ENCODE measurements around the gene PTER.

Gene PTER

DNA sequence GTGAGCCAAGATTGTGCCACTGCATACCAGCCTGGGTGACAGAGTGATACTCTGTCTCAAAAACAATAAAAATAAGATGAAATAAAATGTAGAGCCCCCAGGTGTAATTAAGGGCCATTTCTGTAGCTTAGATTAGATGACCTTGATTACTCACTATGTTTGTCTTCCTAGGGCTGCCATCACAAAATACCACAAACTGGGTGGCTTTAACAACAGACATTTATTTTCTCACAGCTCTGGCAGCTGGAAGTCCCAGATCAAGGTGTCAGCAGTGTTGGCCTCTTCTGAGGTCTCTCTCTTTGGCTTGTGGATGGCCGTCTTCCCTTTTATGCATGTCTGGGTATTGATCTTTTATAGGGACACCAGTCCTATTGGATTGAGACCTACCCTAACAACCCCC, 6.1 kb downstream of the PTER start:
- H3K36me3 Mint-ChIP-seq (ENCODE audit: low read depth), result peaks cover 55% of the 10 kb centered on the region
- no peak overlapping the region for H3K4me3 Mint-ChIP-seq
- no peak overlapping the region for H3K27ac Mint-ChIP-seq
- H3K9me3 Mint-ChIP-seq, result no peaks in the 10 kb centered on the region
- no peaks in the 10 kb centered on the region for H3K27me3 Mint-ChIP-seq
- ATAC-seq (no peak), DNase-seq (no peak)
- peaks cover 39% of the 10 kb centered on the region for H3K4me1 Mint-ChIP-seq

DNA sequence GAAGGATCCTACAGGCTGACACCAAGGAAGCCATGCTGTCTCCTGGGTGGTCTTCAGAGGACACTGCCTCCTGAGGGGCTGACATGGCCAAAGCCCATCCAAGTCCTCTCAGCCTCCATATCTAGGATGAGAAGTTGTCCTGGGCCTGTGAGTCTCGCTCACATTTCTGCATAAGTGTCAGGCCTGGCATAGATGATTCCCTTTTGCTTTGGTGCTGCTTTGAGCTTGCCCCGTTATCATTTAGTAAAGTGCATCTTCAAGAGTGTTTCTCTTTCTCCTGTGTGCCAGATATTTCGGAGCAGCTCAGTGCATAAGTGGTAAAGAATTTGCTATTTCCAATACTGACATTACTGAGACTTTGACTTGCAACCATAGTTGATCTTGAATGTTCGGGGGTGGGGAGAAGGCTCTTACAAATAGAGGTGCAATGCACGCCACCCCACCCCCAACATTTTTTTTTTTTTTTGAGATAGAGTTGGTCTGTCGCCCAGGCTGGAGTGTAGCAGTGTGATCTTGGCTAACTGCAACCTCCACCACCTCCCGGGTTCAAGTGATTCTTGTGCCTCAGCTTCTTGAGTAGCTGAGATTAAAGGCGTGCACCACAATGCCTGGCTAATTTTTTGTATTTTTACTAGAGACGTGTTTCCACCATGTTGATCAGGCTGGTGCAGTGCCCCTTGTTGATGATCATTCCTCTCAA, 9.1 kb downstream of the PTER start:
- peaks cover 15% of the 10 kb centered on the region for H3K4me1 Mint-ChIP-seq
- no peak overlapping the region for H3K27ac Mint-ChIP-seq
- peaks cover 49% of the 10 kb centered on the region for H3K36me3 Mint-ChIP-seq (ENCODE audit: low read depth)
- ATAC-seq (no peak), DNase-seq (no peak)
- no peaks in the 10 kb centered on the region for H3K27me3 Mint-ChIP-seq
- no peak overlapping the region for H3K4me3 Mint-ChIP-seq
- H3K9me3 Mint-ChIP-seq, result no peaks in the 10 kb centered on the region

DNA sequence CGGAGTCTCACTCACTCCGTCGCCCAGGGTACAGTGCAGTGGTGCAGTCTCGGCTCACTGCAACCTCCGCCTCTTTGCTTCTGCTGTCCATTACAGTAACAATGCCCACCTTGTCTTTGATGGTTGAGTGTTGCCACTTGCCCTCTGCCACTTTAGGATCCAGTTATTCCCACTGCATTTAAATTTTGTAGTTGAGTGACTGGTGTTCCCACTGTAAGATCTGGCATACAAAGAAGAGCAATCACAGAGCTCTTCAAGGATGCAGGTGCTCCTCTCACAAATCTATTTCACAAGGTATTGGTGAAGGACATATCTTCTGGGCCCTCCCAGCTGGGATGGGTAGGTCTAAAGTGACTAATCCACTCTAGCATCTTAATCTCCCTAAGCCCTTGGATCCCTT, 12.6 kb downstream of the PTER start:
- no peaks in the 10 kb centered on the region for H3K9me3 Mint-ChIP-seq
- no peak overlapping the region for H3K27ac Mint-ChIP-seq
- ATAC-seq, result no peak
- H3K4me3 Mint-ChIP-seq, result no peak overlapping the region
- H3K4me1 Mint-ChIP-seq, result no peaks in the 10 kb centered on the region
- H3K27me3 Mint-ChIP-seq, result no peaks in the 10 kb centered on the region
- peaks cover 34% of the 10 kb centered on the region for H3K36me3 Mint-ChIP-seq (ENCODE audit: low read depth)
- no peak for DNase-seq

DNA sequence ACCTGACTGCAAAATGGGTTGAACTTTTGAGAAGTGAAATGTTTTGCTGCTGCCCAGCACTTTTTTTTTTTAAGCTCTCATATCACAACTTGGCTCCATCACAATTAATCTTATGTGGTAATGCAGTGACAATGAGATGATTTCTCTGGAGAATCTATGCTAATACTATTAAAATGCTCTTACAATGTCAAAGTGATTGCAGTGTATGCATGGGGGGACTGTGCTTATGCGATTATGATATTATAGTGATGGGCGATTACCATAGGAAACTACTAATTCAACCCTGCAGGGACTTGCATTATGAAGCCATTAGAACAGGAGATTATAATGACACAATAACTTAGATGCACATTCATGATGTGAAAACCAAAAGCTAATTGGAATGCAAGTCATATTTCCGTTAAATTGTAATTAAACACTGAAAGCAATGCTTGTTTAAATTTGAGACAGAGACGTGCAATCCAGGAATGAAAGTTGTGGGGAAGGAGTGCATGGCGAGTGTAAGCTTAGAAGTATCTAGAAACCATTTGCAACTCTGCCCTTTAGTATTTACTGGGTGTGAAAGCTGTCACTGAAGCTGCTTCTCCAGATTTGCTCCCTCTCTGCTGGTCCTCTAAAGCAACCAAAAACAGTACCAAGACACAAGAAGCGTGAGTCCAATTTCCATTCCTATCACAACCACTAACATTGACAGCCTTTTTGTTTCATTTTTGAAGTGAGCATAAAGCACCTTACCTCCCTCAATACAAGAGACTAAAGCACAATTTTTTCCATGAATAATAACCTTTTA, 21.6 kb downstream of the PTER start:
- no peak overlapping the region for H3K4me3 Mint-ChIP-seq

DNA sequence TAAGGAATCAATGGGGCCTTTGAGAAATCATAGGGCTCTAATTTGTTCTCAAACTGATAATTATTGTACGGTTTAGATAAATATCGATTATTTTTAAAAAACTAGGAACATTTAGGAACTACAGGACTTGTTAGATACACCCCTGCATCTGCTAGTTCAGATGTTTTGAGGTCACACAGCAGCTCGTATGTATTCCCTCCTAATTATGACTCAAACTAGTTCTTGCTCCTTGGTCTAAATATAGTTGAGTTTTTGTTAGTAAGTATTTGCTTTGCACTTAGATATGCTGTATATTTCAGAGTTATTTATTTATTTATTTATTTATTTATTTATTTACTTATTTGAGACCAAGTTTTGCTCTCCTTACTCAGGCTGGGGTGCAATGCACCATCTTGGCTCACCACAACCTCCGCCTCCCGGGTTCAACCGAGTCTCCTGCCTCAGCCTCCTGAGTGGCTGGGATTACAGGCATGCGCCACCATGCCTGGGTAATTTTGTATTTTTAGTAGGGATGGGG, 22.7 kb downstream of the PTER start:
- Mint-ChIP-seq H3K4me1 (peaks cover 12% of the 10 kb centered on the region), H3K27ac (no peak overlapping the region), H3K27me3 (no peaks in the 10 kb centered on the region), H3K36me3 (ENCODE audit: low read depth) (peaks cover 34% of the 10 kb centered on the region), H3K4me3 (no peak overlapping the region), H3K9me3 (peaks cover 8% of the 10 kb centered on the region)
- no peak for ATAC-seq
- DNase-seq, result no peak

More for the DNA sequence above, 21.6 kb downstream of the PTER start:
- Mint-ChIP-seq H3K27ac (no peak overlapping the region), H3K27me3 (no peaks in the 10 kb centered on the region), H3K36me3 (ENCODE audit: low read depth) (peaks cover 27% of the 10 kb centered on the region), H3K4me1 (peaks cover 10% of the 10 kb centered on the region), H3K9me3 (no peaks in the 10 kb centered on the region)
- DNase-seq (no peak), ATAC-seq (peak; percentile 43)

DNA sequence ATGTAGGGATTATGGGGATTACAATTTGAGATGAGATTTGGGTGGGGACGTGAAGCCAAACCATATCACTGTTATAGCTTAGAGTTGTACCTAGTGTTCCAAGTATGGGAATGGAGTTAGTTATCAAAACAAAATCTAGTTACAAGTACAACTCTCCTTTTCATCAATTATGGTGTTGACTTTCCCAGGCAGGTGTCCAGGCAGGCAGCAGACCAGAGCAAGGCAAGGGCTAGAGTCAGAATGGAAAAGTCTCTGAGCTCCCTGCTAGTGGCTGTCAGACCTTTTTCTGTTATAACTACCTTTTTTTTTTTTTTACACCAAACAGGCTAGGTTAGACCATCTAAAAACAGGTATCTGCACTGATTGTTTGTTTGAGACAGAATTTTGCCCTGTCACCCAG, 29.2 kb downstream of the PTER start:
- Mint-ChIP-seq H3K36me3 (ENCODE audit: low read depth) (peaks cover 58% of the 10 kb centered on the region), H3K27me3 (no peaks in the 10 kb centered on the region), H3K4me1 (peaks cover 34% of the 10 kb centered on the region), H3K4me3 (no peak overlapping the region), H3K27ac (peak overlapping the region; percentile 31), H3K9me3 (peaks cover 10% of the 10 kb centered on the region)
- DNase-seq (no peak), ATAC-seq (no peak)

DNA sequence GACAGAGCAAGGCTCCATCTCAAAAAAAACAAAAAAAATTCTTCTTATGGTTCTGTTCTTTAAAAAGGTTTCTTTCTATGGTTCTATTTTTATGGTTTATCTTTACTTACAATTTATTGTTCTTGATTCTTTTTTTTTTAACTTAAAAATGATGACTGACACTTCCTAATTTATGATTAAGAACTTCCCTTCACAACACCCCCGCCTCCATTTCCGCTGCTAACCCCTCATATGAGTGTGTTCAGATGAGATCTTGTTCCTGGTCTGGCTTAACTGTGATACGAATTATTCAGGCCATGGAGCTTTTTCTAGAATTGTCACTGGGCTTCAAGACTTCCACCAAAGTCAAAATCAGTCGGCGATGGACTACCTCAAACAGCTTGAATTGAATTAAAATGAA, 33.9 kb downstream of the PTER start:
- H3K27ac Mint-ChIP-seq, result peak overlapping the region; percentile 80
- ATAC-seq (peak; percentile 63), DNase-seq (peak; percentile 34)
- H3K4me1 Mint-ChIP-seq, result peaks cover 24% of the 10 kb centered on the region
- H3K9me3 Mint-ChIP-seq, result no peaks in the 10 kb centered on the region
- H3K36me3 Mint-ChIP-seq (ENCODE audit: low read depth), result peaks cover 38% of the 10 kb centered on the region
- no peaks in the 10 kb centered on the region for H3K27me3 Mint-ChIP-seq
- H3K4me3 Mint-ChIP-seq, result no peak overlapping the region

DNA sequence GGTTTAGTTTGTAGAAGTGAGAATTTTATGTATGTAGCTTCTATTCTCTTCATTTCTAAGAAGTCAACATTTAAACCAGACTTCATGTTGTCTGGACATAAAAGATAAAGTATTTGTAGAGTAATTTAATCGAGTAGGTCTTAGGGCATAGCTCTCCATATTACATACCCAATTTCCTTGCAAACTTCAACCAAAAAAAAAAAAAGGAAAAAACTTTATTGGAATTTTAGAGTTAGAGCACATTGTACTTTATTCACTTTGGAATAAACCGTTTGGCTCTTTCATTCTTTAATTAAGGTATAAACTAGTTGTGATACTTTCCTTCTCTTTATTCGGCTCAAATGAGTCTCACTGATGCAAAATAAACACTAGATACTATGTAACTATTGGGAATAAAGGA, 36.0 kb downstream of the PTER start:
- H3K4me3 Mint-ChIP-seq, result no peak overlapping the region
- H3K9me3 Mint-ChIP-seq, result no peaks in the 10 kb centered on the region
- peaks cover 20% of the 10 kb centered on the region for H3K4me1 Mint-ChIP-seq
- no peak for ATAC-seq
- H3K27me3 Mint-ChIP-seq, result no peaks in the 10 kb centered on the region
- no peak for DNase-seq
- no peak overlapping the region for H3K27ac Mint-ChIP-seq
- peaks cover 31% of the 10 kb centered on the region for H3K36me3 Mint-ChIP-seq (ENCODE audit: low read depth)

DNA sequence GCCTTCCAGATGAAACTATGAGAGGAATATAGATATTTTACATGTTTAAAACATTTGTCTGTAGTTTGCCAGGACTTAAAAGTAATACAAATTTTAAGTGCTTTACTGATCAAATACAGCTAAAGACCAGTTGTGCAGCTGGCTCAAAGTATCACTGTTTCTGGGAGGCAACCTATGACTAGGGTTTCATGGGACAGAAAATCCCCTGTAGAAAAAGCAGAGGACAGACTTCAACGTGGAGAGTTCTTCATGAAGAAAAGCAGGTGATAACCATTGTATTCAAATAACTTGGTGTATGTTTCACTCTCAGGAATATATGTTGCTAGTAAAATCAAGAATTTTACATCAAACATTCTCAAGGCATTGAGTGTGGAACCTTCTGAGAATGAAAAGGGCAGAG, 40.9 kb downstream of the PTER start:
- no peaks in the 10 kb centered on the region for H3K4me1 Mint-ChIP-seq

DNA sequence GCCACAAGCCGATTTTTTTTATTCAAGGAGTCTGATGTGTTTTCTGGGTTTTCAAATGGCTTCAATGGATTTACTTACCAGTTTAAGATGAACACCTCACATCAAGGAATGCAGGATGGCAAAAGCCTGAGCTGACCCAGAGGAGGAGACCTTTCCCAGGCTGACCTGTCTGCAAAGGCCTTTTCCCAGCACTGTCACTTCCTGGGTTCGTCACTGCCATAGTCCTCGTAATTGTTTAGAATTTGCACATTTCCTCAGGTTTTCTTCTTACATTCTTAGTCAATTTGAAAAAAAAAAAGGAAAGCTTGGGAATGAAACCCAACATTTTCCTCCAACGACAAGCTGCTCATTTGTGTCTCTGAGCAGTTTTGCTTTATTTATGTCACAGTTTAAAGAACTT, 42.0 kb downstream of the PTER start:
- no peaks in the 10 kb centered on the region for H3K27me3 Mint-ChIP-seq
- no peak overlapping the region for H3K4me3 Mint-ChIP-seq
- H3K9me3 Mint-ChIP-seq, result no peaks in the 10 kb centered on the region
- no peak for ATAC-seq
- peaks cover 4% of the 10 kb centered on the region for H3K4me1 Mint-ChIP-seq
- H3K27ac Mint-ChIP-seq, result no peak overlapping the region
- no peak for DNase-seq
- H3K36me3 Mint-ChIP-seq (ENCODE audit: low read depth), result peaks cover 8% of the 10 kb centered on the region

More for the DNA sequence above, 40.9 kb downstream of the PTER start:
- DNase-seq (no peak), ATAC-seq (no peak)
- Mint-ChIP-seq H3K4me3 (no peak overlapping the region), H3K36me3 (ENCODE audit: low read depth) (peaks cover 9% of the 10 kb centered on the region), H3K27me3 (no peaks in the 10 kb centered on the region), H3K9me3 (no peaks in the 10 kb centered on the region), H3K27ac (no peak overlapping the region)

DNA sequence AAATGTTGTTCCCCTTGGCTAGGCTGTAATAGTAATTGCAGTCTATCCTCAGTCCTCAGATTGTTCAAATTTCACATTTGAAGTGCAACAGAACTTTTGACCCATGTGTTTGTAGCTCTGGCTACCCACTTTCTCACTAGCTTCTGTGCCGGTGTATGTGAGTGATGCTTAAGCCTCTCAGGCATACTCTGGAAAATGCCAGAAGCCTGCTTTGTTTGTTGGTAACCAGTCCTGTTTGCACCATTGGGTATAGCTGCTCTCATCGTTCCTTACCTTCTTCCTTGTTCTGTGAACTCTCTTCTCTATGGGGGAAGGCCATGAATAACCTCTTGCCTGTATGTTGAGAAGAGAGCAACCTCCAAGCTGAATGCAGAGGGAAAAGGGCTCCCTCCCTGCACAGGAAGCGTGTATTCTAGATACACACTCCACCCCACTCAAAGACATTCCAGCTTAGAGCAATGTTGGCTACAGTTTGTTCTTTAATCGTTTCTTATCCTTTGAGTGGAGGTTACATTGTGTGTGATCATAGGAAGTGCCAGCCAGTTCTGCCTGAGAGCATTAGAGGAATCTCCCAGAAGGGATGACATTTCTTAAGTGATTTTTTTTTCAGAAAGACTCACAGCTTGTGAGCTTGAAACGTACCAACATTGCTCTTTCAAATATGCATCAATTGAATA, 44.4 kb downstream of the PTER start:
- no peak for ATAC-seq
- peaks cover 4% of the 10 kb centered on the region for H3K4me1 Mint-ChIP-seq
- no peak for DNase-seq
- H3K9me3 Mint-ChIP-seq, result no peaks in the 10 kb centered on the region
- no peak overlapping the region for H3K4me3 Mint-ChIP-seq
- H3K27me3 Mint-ChIP-seq, result no peaks in the 10 kb centered on the region
- H3K36me3 Mint-ChIP-seq (ENCODE audit: low read depth), result peaks cover 20% of the 10 kb centered on the region
- no peak overlapping the region for H3K27ac Mint-ChIP-seq

DNA sequence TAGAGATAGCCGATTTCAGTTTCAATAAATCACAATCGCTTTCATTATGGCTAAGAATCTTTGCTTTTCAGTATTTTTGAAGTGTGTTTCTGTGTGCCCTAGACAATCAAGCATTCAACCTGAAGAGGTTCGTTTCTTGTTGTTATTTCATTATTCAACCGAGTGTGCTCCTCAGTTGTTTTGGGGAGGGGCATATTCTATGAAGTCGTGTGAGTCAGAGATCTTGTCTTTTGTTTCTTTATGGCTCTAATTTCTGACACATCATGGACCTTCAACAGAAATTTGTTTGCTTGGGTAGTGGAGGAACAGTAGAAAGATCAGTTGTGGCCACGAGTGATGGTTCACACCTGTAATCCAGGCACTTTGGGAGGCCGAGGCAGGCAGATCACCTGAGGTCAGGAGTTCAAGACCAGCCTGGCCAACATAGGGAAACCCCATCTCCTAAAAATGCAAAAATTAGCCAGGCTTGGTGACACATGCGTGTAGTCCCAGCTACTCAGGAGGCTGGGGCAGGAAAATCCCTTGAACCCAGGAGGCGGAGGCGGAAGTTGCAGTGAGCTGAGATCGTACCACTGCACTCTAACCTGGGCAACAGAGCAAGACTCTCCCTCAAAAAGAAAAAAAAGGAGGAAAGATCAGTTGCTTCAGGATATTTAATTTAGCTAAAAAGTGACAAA, 46.6 kb downstream of the PTER start:
- H3K9me3 Mint-ChIP-seq, result no peaks in the 10 kb centered on the region
- peaks cover 30% of the 10 kb centered on the region for H3K36me3 Mint-ChIP-seq (ENCODE audit: low read depth)
- H3K27ac Mint-ChIP-seq, result no peak overlapping the region
- DNase-seq, result no peak
- no peak for ATAC-seq
- H3K27me3 Mint-ChIP-seq, result no peaks in the 10 kb centered on the region
- peaks cover 4% of the 10 kb centered on the region for H3K4me1 Mint-ChIP-seq
- H3K4me3 Mint-ChIP-seq, result no peak overlapping the region

DNA sequence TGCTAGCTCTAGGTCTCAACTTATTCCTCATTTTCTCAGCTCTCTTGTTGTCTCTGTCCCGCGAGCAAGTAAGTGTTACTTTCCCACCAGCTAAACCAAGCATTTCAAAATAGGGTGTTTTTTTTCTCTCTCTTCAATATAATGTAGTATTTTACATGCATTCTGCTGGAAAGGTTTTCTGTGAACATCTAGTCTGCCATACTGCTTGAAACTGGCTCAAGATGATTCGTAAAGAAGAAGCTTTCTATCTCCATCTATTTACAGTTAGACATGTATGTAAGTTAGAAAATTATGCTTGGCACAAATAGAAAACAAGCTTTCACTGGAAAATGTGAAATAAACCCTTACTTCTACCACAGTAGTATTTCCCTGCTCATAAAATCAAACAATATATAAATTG, 53.7 kb downstream of the PTER start:
- H3K4me1 Mint-ChIP-seq, result no peaks in the 10 kb centered on the region
- ATAC-seq (no peak), DNase-seq (no peak)
- no peak overlapping the region for H3K27ac Mint-ChIP-seq
- no peaks in the 10 kb centered on the region for H3K27me3 Mint-ChIP-seq
- H3K36me3 Mint-ChIP-seq (ENCODE audit: low read depth), result peaks cover 36% of the 10 kb centered on the region
- no peaks in the 10 kb centered on the region for H3K9me3 Mint-ChIP-seq
- no peak overlapping the region for H3K4me3 Mint-ChIP-seq

DNA sequence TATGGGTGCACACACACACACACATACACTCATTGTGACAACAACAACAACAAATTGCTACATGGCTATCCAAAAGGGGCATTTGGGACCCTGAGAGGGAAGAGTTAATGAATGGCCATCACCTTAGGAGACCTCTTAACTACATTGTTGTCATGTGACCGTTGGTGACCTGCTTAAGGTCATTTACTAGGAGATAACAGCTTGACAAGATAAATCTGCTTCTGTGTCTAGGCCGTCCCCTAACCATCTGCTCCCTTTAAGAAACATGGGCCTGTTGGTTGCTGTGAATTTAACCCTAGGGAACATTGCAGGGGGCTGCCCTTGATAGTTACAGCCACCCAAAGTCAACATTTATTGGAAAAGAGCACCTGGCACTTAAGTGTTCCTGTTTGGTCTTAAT, 55.1 kb downstream of the PTER start:
- Mint-ChIP-seq H3K4me3 (no peak overlapping the region), H3K9me3 (no peaks in the 10 kb centered on the region), H3K36me3 (ENCODE audit: low read depth) (peaks cover 34% of the 10 kb centered on the region), H3K27ac (no peak overlapping the region), H3K27me3 (no peaks in the 10 kb centered on the region), H3K4me1 (no peaks in the 10 kb centered on the region)
- no peak for ATAC-seq
- no peak for DNase-seq
